ENCODE measurements around the gene CYP4B1. TPM values are rescaled to one million over a fixed set of nuclear protein-coding genes. Genes with fewer than 3 reads are reported as not detected.

Gene CYP4B1
- total and polyA plus RNA-seq, 4 donors, result 0.18 to 0.59 (median 0.18) TPM; not detected in 1

DNA sequence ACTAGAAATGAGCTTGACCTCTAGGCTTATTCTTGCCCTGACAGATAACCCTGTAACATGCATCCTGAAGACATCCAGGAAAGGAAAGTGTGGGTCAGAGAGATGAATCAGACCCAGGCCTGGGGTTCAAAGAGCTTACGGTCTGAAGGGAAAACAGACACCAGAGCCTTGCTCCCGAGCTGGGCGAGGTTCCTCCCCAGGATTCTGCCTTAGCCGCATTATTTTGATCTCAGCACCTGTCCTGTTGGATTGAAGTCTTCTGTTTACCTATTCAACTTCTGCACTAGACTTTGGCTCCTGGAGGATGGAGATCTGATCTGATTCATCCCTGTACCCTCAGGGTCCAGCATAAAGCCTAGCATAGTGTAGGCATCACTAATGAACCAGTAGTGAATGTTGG is 1.9 kb downstream of the CYP4B1 start:
- Histone ChIP-seq H3K27me3 (ENCODE audit: control insufficient read depth in 4 of 4, insufficient read depth in 4 of 4, low read length in 3 of 4) (peaks cover 0 to 7% (median 1%) of the 10 kb centered on the region in 4 donors), H3K4me1 (ENCODE audit: control insufficient read depth in 4 of 4, insufficient read depth in 4 of 4, low read length in 3 of 4) (no peaks in the 10 kb centered on the region), H3K9ac (ENCODE audit: low read depth in 1 of 2, low read length in 2 of 2) (no peak overlapping the region), H3K4me3 (ENCODE audit: low read depth in 1 of 3, low read length in 3 of 3) (no peak overlapping the region), H3K27ac (ENCODE audit: low read depth in 1 of 2, low read length in 2 of 2) (no peak overlapping the region), H3K36me3 (ENCODE audit: control insufficient read depth in 4 of 4, insufficient read depth in 3 of 4, low read depth in 1 of 4, low read length in 3 of 4) (no peaks in the 10 kb centered on the region), H3K9me3 (ENCODE audit: control insufficient read depth in 4 of 4, low read length in 3 of 4) (no peaks in the 10 kb centered on the region)
- DNase-seq (ENCODE audit: low spot score), result no peak
- TF ChIP-seq YY1 (IDR thresholded peaks at IDR 0.05), result no peak
- TF ChIP-seq, protein P1, sequence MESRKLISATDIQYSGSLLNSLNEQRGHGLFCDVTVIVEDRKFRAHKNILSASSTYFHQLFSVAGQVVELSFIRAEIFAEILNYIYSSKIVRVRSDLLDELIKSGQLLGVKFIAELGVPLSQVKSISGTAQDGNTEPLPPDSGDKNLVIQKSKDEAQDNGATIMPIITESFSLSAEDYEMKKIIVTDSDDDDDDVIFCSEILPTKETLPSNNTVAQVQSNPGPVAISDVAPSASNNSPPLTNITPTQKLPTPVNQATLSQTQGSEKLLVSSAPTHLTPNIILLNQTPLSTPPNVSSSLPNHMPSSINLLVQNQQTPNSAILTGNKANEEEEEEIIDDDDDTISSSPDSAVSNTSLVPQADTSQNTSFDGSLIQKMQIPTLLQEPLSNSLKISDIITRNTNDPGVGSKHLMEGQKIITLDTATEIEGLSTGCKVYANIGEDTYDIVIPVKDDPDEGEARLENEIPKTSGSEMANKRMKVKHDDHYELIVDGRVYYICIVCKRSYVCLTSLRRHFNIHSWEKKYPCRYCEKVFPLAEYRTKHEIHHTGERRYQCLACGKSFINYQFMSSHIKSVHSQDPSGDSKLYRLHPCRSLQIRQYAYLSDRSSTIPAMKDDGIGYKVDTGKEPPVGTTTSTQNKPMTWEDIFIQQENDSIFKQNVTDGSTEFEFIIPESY (IDR thresholded peaks at IDR 0.05), result no peak
- no peak for TF ChIP-seq FOXA2 (IDR thresholded peaks at IDR 0.05)
- no peak for TF ChIP-seq FOXA1 (IDR thresholded peaks at IDR 0.05)
- WGBS, result 64% methylated on average over 4 of the region's 4 CpGs

- no peak overlapping the region for H3K4me3 ChIP-seq (ENCODE audit: low read depth in 1 of 3, low read length in 3 of 3)
- no peak for TF ChIP-seq EGR1 (IDR thresholded peaks at IDR 0.05; ENCODE audit: low read depth in 2 of 2)
- TF ChIP-seq FOXA2 (IDR thresholded peaks at IDR 0.05), result no peak
- TF ChIP-seq, protein P2, sequence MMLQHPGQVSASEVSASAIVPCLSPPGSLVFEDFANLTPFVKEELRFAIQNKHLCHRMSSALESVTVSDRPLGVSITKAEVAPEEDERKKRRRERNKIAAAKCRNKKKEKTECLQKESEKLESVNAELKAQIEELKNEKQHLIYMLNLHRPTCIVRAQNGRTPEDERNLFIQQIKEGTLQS (IDR thresholded peaks at IDR 0.05), result no peak
- TF ChIP-seq HNF4A (conservative IDR thresholded peaks at IDR 0.05), result no peak
- TF ChIP-seq NR2F2 (IDR thresholded peaks at IDR 0.05), result no peak
- TF ChIP-seq REST (IDR thresholded peaks at IDR 0.05), result no peak
- no peak for TF ChIP-seq HNF4G (IDR thresholded peaks at IDR 0.05)
- no peak for TF ChIP-seq SP1 (IDR thresholded peaks at IDR 0.05)
- TF ChIP-seq RXRA (IDR thresholded peaks at IDR 0.05), result no peak
- TF ChIP-seq YY1 (IDR thresholded peaks at IDR 0.05), result no peak
- TF ChIP-seq, protein P3, sequence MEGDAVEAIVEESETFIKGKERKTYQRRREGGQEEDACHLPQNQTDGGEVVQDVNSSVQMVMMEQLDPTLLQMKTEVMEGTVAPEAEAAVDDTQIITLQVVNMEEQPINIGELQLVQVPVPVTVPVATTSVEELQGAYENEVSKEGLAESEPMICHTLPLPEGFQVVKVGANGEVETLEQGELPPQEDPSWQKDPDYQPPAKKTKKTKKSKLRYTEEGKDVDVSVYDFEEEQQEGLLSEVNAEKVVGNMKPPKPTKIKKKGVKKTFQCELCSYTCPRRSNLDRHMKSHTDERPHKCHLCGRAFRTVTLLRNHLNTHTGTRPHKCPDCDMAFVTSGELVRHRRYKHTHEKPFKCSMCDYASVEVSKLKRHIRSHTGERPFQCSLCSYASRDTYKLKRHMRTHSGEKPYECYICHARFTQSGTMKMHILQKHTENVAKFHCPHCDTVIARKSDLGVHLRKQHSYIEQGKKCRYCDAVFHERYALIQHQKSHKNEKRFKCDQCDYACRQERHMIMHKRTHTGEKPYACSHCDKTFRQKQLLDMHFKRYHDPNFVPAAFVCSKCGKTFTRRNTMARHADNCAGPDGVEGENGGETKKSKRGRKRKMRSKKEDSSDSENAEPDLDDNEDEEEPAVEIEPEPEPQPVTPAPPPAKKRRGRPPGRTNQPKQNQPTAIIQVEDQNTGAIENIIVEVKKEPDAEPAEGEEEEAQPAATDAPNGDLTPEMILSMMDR (IDR thresholded peaks at IDR 0.05; ENCODE audit: low read depth, low read length, missing input control), result no peak
- TF ChIP-seq FOXA1 (IDR thresholded peaks at IDR 0.05), result no peak
- TF ChIP-seq, protein P1 (IDR thresholded peaks at IDR 0.05), result no peak
- TF ChIP-seq RAD21 (IDR thresholded peaks at IDR 0.05), result no peak
- TF ChIP-seq, protein P4, sequence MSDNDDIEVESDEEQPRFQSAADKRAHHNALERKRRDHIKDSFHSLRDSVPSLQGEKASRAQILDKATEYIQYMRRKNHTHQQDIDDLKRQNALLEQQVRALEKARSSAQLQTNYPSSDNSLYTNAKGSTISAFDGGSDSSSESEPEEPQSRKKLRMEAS (IDR thresholded peaks at IDR 0.05), result no peak
- no peak for TF ChIP-seq GABPA (IDR thresholded peaks at IDR 0.05 in 1 of 2, conservative IDR thresholded peaks at IDR 0.05 in 1 of 2)
- no peak for TF ChIP-seq TAF1 (conservative IDR thresholded peaks at IDR 0.05)
- TF ChIP-seq JUND (IDR thresholded peaks at IDR 0.05), result no peak
- no peaks in the 10 kb centered on the region for H3K9me3 ChIP-seq (ENCODE audit: control insufficient read depth in 4 of 4, low read length in 3 of 4)
- no peaks in the 10 kb centered on the region for H3K4me1 ChIP-seq (ENCODE audit: control insufficient read depth in 4 of 4, insufficient read depth in 4 of 4, low read length in 3 of 4)
- no peak overlapping the region for H3K9ac ChIP-seq (ENCODE audit: low read depth in 1 of 2, low read length in 2 of 2)
- WGBS, result 86% methylated on average over 5 of the region's 5 CpGs
- H3K27me3 ChIP-seq (ENCODE audit: control insufficient read depth in 4 of 4, insufficient read depth in 4 of 4, low read length in 3 of 4), result peaks cover 0 to 7% (median 1%) of the 10 kb centered on the region in 4 donors
- H3K27ac ChIP-seq (ENCODE audit: low read depth in 1 of 2, low read length in 2 of 2), result no peak overlapping the region
- H3K36me3 ChIP-seq (ENCODE audit: control insufficient read depth in 4 of 4, insufficient read depth in 3 of 4, low read depth in 1 of 4, low read length in 3 of 4), result no peaks in the 10 kb centered on the region
- no peak for DNase-seq (ENCODE audit: low spot score)
Measured at GRCh38 chr1:46801323-46802055, 2.6 kb downstream of the CYP4B1 start.

All from liver (tissue), 9 donors.